Parathyroid adenoma (tissue), 2 donors: ENCODE measurements around the gene PCDHB2.
"Not testable (repeated sequence)": the region's sequence is repeated elsewhere in the genome, so short reads cannot be mapped to it uniquely, and the experiment has no call there.

ENCODE experiments used
- H2AFZ ChIP-seq: fragments of 300-600 bp; sonication (generic); one replicate; pipeline ENCODE4 v1.7.0; 2017; ENCODE audit warnings: antibody characterized with exemption, mild to moderate bottlenecking
- H3K27ac ChIP-seq: fragments of 300-600 bp; sonication (generic); one replicate; pipeline ENCODE4 v1.7.0; 2017
- H3K27me3 ChIP-seq: fragments of 300-600 bp; sonication (generic); one replicate; pipeline ENCODE4 v1.7.0; 2017; ENCODE audit warnings: low read length; ENCODE audit not compliant: control insufficient read depth, insufficient read depth
- H3K36me3 ChIP-seq: fragments of 300-600 bp; sonication (generic); one replicate; pipeline ENCODE4 v1.7.0; 2017; ENCODE audit warnings: low read length; ENCODE audit not compliant: control insufficient read depth, insufficient read depth
- H3K4me1 ChIP-seq: fragments of 300-600 bp; sonication (generic); one replicate; pipeline ENCODE4 v1.7.0; 2017; ENCODE audit warnings: control low read depth
- H3K4me2 ChIP-seq: fragments of 300-600 bp; sonication (generic); one replicate; pipeline ENCODE4 v1.7.0; 2017; ENCODE audit warnings: low read length
- H3K4me3 ChIP-seq: fragments of 300-600 bp; sonication (generic); one replicate; pipeline ENCODE4 v1.7.0; 2017; ENCODE audit warnings: low read depth, low read length
- H3K79me2 ChIP-seq: fragments of 300-600 bp; sonication (generic); one replicate; pipeline ENCODE4 v1.7.0; 2017; ENCODE audit warnings: control low read depth
- H3K9ac ChIP-seq: fragments of 300-600 bp; sonication (generic); one replicate; pipeline ENCODE4 v1.7.0; 2017; ENCODE audit warnings: mild to moderate bottlenecking
- H3K9me3 ChIP-seq: fragments of 300-600 bp; sonication (generic); one replicate; pipeline ENCODE4 v1.7.0; 2017; ENCODE audit warnings: low read length; ENCODE audit not compliant: control insufficient read depth
- TF ChIP-seq, protein P1 (sequence below): fragments of 300-600 bp; sonication (generic); IDR thresholded peaks from one replicate; pipeline ENCODE4 v1.7.0; 2017; ENCODE audit warnings: antibody characterized with exemption, mild to moderate bottlenecking
- donor health status: primary hyperparathyroidism.

PCDHB2 gene

DNA sequence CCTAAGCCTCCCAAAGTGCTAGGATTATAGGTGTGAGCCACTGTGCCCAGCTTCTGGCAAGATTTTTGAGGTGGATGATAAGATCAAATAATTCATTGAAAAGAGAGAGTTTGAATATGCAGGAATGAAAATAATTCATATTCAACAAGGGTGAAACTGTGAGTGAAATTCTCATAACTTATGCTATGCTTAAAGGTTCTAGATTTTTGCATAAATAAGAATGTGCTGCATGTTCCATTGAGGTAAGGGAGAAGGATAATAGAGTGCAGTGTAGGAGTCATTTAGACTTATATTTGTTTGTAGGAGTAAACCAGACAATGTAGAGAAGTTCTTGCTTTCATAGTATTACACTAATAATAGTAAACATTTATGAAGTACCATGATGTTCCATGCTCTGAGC, 12.2 kb upstream of the PCDHB2 start:
- Histone ChIP-seq H3K79me2 (no peaks in the 10 kb centered on the region), H2AFZ (no peak overlapping the region), H3K4me2 (no peak overlapping the region), H3K4me3 (no peak overlapping the region), H3K4me1 (no peaks in the 10 kb centered on the region), H3K36me3 (peaks cover 4% of the 10 kb centered on the region), H3K27ac (no peak overlapping the region), H3K9me3 (no peaks in the 10 kb centered on the region), H3K9ac (no peak overlapping the region), H3K27me3 (peaks cover 4% of the 10 kb centered on the region)
- TF ChIP-seq, protein P1, sequence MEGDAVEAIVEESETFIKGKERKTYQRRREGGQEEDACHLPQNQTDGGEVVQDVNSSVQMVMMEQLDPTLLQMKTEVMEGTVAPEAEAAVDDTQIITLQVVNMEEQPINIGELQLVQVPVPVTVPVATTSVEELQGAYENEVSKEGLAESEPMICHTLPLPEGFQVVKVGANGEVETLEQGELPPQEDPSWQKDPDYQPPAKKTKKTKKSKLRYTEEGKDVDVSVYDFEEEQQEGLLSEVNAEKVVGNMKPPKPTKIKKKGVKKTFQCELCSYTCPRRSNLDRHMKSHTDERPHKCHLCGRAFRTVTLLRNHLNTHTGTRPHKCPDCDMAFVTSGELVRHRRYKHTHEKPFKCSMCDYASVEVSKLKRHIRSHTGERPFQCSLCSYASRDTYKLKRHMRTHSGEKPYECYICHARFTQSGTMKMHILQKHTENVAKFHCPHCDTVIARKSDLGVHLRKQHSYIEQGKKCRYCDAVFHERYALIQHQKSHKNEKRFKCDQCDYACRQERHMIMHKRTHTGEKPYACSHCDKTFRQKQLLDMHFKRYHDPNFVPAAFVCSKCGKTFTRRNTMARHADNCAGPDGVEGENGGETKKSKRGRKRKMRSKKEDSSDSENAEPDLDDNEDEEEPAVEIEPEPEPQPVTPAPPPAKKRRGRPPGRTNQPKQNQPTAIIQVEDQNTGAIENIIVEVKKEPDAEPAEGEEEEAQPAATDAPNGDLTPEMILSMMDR = no peak

DNA sequence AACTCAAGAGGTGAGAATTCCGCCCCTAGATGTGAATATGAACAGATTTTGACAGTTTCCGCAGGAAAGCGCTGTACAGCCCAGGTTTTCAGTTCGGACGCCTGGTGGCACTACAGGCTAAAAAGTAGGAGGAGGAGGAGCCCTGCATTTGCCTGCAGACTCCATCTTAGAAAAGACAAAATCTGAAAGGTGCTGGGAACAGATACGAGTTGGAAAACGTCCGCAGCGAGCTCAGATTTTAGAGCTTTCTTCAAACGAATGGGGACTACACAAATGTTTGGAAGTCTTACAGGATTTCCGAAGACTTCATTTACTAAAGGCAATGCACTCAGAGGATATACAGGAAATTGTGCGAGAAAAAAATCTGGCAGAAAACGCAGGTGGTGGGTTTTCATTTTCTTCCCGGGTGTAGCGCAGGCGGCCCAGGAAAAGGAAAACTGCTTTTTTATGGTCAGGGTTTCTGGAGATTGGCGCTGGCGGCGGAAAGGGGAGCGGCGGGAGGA, 9.9 kb upstream of the PCDHB2 start:
- H3K27ac ChIP-seq = peak overlapping the region; percentile 62
- H3K36me3 ChIP-seq = peaks cover 4% of the 10 kb centered on the region
- no peaks in the 10 kb centered on the region for H3K4me1 ChIP-seq
- H3K27me3 ChIP-seq = no peaks in the 10 kb centered on the region
- no peak overlapping the region for H3K9ac ChIP-seq
- peak overlapping the region; percentile 91 for H3K4me3 ChIP-seq
- H3K9me3 ChIP-seq = no peaks in the 10 kb centered on the region
- TF ChIP-seq, protein P1 = peak; percentile 67
- no peaks in the 10 kb centered on the region for H3K79me2 ChIP-seq
- peak overlapping the region; percentile 88 for H3K4me2 ChIP-seq
- H2AFZ ChIP-seq = peak overlapping the region; percentile 81

DNA sequence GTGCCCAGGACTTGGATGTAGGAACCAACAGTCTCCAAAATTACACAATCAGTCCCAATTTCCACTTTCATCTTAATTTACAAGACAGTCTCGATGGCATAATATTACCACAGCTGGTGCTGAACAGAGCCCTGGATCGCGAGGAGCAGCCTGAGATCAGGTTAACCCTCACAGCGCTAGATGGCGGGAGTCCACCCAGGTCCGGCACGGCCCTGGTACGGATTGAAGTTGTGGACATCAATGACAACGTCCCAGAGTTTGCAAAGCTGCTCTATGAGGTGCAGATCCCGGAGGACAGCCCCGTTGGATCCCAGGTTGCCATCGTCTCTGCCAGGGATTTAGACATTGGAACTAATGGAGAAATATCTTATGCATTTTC, 837 bp downstream of the PCDHB2 start:
- Histone ChIP-seq H3K27ac (no peak overlapping the region), H3K9me3 (no peaks in the 10 kb centered on the region), H3K4me3 (no peak overlapping the region), H3K9ac (no peak overlapping the region), H2AFZ (no peak overlapping the region), H3K36me3 (no peaks in the 10 kb centered on the region), H3K79me2 (no peaks in the 10 kb centered on the region), H3K27me3 (peaks cover 3% of the 10 kb centered on the region), H3K4me2 (no peak overlapping the region), H3K4me1 (no peaks in the 10 kb centered on the region)
- TF ChIP-seq, protein P1 = no peak

DNA sequence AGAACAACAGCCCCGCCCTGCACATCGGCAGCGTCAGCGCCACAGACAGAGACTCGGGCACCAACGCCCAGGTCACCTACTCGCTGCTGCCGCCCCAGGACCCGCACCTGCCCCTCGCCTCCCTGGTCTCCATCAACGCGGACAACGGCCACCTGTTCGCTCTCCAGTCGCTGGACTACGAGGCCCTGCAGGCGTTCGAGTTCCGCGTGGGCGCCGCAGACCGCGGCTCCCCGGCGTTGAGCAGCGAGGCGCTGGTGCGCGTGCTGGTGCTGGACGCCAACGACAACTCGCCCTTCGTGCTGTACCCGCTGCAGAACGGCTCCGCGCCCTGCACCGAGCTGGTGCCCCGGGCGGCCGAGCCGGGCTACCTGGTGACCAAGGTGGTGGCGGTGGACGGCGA, 1.8 kb downstream of the PCDHB2 start:
- not testable (repeated sequence) for H3K4me3 ChIP-seq, H3K36me3 ChIP-seq, H3K9me3 ChIP-seq, H3K27me3 ChIP-seq, H3K4me1 ChIP-seq, H3K27ac ChIP-seq, H3K9ac ChIP-seq, H3K4me2 ChIP-seq, H2AFZ ChIP-seq, H3K79me2 ChIP-seq

DNA sequence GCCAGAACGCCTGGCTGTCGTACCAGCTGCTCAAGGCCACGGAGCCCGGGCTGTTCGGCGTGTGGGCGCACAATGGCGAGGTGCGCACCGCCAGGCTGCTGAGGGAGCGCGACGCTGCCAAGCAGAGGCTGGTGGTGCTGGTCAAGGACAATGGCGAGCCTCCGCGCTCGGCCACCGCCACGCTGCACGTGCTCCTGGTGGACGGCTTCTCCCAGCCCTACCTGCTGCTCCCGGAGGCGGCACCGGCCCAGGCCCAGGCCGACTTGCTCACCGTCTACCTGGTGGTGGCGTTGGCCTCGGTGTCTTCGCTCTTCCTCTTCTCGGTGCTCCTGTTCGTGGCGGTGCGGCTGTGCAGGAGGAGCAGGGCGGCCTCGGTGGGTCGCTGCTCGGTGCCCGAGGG, 2.2 kb downstream of the PCDHB2 start:
- not testable (repeated sequence) for H3K9ac ChIP-seq, H3K9me3 ChIP-seq, H3K4me1 ChIP-seq, H2AFZ ChIP-seq, H3K4me3 ChIP-seq, H3K27me3 ChIP-seq, H3K4me2 ChIP-seq, H3K27ac ChIP-seq, H3K79me2 ChIP-seq, H3K36me3 ChIP-seq

DNA sequence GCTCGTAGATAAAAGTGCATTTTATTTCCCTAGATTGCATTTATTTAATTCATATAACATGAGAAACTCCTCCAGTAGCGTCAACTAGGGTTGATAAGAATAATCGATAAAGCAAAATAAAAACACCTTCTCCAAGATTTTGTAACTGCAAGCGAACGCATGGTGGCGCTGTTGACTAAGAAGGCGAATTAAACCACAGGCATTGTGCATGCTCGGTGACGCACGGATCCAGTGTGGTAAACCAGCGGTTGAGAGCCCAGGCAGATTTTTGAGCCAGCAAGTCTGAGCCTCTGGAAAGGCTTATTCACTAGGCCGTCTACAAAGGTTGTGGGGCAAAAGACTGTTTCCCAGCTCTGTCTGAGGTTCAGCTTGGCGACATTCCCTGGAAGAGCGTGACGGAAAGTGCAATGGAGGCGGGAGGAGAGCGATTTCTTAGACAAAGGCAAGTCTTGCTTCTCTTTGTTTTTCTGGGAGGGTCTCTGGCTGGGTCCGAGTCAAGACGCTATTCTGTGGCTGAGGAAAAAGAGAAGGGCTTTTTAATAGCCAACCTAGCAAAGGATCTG, 5.9 kb downstream of the PCDHB2 start, which contains the start of gene PCDHB3:
Gene PCDHB3, plus strand, starts transcription at position 231 of the 563 bp plus-strand sequence. Its CDS starts 177 bp downstream, at position 408.
- H3K9ac ChIP-seq = no peak within 1 kb of the TSS
- H3K4me3 ChIP-seq = no peak within 1 kb of the TSS
- no peaks in the 10 kb centered on the region for H3K4me1 ChIP-seq
- peak within 1 kb of the TSS; percentile 72 for H2AFZ ChIP-seq
- no peaks in the 10 kb centered on the region for H3K9me3 ChIP-seq
- peak within 1 kb of the TSS; percentile 62 for H3K27ac ChIP-seq
- no peaks in the 10 kb centered on the region for H3K36me3 ChIP-seq
- no peak within 1 kb of the TSS for H3K4me2 ChIP-seq
- H3K79me2 ChIP-seq = no peaks in the 10 kb centered on the region
- peaks cover 6% of the 10 kb centered on the region for H3K27me3 ChIP-seq
- TF ChIP-seq, protein P1 = peak; percentile 62
